ENCODE measurements around the gene PODN.

DNA sequence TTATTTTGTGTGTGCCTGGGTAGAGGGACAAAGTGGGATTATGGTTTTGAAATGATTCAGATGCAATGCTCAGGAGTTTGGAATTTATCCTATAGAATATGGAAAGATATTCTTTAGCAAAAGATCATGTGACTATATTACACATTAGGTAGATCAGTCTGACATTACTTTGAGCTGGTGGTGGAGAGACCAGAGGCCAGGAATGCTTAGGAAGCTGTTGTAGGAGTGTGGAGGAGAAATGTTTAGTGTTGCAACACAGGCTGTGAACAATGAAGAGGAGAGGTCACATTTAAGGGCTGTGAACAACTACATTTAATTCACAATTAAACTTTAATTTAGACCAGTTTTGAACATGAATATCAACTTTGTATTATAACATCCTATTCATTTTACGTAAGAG, 45.3 kb upstream of the PODN start:
- TF ChIP-seq, protein P1, sequence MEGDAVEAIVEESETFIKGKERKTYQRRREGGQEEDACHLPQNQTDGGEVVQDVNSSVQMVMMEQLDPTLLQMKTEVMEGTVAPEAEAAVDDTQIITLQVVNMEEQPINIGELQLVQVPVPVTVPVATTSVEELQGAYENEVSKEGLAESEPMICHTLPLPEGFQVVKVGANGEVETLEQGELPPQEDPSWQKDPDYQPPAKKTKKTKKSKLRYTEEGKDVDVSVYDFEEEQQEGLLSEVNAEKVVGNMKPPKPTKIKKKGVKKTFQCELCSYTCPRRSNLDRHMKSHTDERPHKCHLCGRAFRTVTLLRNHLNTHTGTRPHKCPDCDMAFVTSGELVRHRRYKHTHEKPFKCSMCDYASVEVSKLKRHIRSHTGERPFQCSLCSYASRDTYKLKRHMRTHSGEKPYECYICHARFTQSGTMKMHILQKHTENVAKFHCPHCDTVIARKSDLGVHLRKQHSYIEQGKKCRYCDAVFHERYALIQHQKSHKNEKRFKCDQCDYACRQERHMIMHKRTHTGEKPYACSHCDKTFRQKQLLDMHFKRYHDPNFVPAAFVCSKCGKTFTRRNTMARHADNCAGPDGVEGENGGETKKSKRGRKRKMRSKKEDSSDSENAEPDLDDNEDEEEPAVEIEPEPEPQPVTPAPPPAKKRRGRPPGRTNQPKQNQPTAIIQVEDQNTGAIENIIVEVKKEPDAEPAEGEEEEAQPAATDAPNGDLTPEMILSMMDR (IDR thresholded peaks at IDR 0.05): no peak
- TF ChIP-seq POLR2AphosphoS5 (IDR thresholded peaks at IDR 0.05; ENCODE audit: low read depth, low read length) (no peak), TCF7L2 (IDR thresholded peaks at IDR 0.05; ENCODE audit: low read depth, low read length) (no peak), SIN3A (IDR thresholded peaks at IDR 0.05; ENCODE audit: borderline replicate concordance, insufficient read depth, low read depth, low read length) (no peak)
- TF ChIP-seq, protein P2, sequence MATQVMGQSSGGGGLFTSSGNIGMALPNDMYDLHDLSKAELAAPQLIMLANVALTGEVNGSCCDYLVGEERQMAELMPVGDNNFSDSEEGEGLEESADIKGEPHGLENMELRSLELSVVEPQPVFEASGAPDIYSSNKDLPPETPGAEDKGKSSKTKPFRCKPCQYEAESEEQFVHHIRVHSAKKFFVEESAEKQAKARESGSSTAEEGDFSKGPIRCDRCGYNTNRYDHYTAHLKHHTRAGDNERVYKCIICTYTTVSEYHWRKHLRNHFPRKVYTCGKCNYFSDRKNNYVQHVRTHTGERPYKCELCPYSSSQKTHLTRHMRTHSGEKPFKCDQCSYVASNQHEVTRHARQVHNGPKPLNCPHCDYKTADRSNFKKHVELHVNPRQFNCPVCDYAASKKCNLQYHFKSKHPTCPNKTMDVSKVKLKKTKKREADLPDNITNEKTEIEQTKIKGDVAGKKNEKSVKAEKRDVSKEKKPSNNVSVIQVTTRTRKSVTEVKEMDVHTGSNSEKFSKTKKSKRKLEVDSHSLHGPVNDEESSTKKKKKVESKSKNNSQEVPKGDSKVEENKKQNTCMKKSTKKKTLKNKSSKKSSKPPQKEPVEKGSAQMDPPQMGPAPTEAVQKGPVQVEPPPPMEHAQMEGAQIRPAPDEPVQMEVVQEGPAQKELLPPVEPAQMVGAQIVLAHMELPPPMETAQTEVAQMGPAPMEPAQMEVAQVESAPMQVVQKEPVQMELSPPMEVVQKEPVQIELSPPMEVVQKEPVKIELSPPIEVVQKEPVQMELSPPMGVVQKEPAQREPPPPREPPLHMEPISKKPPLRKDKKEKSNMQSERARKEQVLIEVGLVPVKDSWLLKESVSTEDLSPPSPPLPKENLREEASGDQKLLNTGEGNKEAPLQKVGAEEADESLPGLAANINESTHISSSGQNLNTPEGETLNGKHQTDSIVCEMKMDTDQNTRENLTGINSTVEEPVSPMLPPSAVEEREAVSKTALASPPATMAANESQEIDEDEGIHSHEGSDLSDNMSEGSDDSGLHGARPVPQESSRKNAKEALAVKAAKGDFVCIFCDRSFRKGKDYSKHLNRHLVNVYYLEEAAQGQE (IDR thresholded peaks at IDR 0.05; ENCODE audit: insufficient read depth in 1 of 2, low read depth in 2 of 2, low read length in 1 of 2): no peak

Measured in Panc1 (cell line).